ENCODE results near the gene ARFGEF2.
"Not testable (repeated sequence)": the region's sequence is repeated elsewhere in the genome, so short reads cannot be mapped to it uniquely, and the experiment has no call there.

The ARFGEF2 gene

DNA sequence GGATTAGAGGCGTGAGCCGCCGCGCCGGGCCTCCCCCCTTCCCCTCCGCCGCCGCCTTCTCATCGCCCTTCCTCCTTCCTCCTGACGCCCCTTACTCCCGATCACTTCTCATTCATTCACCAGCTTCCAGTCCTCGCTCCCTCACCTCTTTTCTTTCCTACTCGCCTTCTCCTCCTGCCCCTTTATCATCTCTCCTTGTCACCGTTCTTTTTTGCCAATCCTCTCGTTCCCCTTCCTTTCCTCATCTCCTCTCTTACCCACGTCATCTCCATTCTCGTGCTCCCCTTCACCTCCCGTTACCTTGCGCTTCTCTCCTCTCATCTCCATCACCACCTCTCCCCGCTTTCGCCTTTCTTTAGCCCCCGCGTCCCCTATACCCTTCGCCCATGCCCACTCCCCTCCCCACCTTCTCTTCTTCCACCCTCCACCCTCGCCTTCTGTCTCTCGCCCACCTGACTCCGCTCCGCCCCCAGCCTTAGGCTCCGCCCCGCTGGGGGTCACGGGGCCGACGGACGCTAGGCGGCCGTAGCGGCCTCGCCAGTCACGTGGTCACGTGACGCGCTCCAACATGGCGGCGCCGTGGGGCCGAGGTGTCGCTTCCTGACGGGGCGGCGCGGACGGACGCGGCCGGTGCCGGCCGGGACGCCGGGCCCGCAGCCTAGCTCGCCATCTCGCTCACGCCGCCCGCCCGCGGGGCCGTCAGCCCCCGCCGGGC, at the start of gene ARFGEF2:
Gene ARFGEF2 (plus strand): TSS at position 544 of the 715 bp plus-strand sequence. CDS start 179 bp downstream, outside the sequence.
- DNase-seq: peak; percentile 80 to 97 (median 94)

DNA sequence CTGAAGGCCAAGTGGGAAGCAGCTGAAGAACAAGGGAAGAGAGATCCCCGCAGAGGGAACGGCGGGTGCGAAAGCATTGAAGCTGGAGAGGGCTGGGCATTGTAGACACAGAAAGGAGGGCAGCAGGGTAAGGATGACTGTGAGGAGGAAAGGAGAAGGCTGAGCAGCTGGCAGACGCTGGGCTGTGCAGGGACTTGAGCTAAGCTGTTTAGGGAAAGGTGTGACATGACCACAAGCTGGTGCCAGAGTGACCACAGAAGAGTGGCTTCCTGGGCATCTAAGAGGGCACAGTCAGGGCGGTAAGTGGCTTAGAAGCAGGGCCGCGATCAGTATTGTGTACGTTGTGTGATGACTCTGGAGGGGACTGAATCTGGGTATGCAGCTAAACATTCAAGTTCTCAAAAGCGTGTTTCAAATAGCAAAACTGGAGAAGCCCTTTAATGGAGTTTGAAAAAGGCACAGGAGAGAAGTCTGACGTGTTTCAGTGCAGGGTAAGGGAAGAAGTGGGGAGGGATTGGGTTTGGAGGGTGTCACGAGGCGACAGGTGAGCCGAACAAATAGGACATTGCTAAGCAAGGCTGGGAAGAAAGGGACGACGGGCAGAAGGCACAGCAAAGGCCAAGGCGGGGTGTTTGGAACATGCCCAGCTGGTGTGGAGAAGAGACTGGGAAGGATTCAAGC, 46.1 kb upstream of the ARFGEF2 start:
- intact Hi-C loops (cut with DNase I): no loop called here
- DNase-seq: no peak

More for the DNA sequence above, at the start of gene ARFGEF2:
- intact Hi-C loops (cut with DNase I): no loop called here

DNA sequence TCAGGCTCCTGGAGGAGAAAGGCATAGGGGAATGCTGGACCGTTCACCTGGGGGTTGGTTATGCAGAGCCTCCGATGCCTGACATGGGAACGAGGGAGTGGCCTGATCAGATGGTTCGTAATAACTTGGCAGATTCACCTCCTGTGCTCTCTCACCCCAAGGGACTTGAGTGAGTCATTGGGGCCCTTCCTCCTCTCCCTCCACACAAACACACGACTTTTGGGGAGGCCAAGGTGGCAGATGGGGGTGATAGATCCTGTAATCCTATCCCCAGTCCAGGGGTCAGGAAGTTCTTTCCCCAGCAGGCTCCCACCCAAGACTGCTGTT, 45.6 kb upstream of the ARFGEF2 start:
- DNase-seq: no peak

DNA sequence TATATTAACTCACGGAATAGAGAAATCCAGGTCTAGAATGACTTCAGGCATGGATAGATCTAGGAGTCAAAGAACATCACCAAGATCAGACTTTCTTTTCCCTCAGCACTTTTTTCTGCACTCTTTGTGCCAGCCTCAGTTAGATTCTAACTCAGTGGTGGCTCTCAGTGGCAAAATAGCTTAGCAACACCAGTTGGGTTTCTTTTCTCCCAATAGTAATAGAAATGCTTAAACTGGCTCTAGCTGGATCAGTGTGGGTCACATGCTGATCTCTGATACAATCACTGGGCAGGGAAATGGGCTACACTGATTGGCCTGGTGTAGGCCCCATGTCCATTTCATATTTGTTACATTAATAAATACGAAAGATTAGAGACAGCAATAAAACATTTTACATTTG, 44.2 kb upstream of the ARFGEF2 start:
- peak in 9 of 42 donors; percentile 27 to 70 (median 43) for DNase-seq
- intact Hi-C loops (cut with DNase I): no loop called here

More for the DNA sequence above, 45.6 kb upstream of the ARFGEF2 start:
- intact Hi-C loops (cut with DNase I): no loop called here

DNA sequence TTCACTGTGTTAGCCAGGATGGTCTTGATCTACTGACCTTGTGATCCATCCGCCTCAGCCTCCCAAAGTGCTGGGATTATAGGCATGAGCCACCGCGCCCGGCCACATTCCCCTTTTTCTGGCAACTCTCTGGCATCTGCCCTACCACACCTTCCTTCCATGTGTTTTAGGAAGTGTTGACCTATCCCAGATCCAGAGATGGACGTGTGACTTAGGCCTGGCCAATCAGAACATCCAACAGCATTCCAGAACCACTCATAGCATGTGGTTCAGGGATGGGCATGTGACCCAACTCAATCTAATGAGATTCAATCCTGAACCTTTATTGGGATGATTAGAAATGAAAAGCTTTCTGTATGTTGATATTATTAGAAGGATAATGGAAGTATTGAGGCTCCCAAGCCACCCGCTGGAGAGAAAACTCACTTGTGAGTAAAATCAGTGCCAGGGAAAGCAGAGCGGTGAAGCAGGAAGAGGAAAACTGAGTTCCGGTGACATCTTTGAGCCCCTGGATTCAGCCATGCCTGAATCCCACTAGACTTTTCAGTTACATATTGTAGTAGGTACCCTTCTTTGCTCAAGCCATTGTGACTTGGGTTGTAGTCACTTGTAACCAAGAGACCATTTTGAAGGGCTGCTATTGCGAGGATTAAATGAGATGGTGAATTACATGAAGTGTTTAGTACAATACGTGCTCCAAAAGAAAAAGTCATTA, 42.8 kb upstream of the ARFGEF2 start:
- no peak for DNase-seq
- intact Hi-C loops (cut with DNase I): no loop called here

DNA sequence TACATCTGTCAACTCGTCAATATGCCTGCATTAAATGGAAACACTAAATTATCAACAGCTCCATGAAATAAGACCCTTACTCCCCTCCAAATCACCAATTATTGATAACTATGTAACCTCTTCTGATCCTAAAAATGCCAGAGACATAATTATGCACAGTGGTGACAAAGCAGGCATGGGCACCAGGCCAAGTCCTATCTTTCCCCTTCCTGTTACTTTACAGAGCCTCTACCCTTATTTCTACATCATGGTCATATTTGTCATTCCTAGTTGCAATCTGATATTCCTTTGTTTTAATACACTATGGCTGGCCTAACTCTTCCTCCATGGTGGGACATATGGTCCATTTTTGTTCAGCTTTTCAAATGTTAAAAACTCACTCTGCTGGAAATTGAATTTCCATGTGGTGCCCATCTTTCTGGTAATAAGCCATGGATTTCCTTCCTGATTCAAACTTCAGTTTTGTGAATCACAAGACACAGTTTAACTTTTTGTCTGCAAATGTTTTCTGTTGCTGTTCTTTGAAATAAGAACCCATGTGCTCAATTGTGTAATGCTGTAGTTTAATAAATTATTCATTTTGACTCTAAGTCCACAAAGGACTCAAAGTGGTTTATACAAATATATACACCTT, 41.8 kb upstream of the ARFGEF2 start:
- intact Hi-C loops (cut with DNase I): no loop called here
- no peak for DNase-seq

DNA sequence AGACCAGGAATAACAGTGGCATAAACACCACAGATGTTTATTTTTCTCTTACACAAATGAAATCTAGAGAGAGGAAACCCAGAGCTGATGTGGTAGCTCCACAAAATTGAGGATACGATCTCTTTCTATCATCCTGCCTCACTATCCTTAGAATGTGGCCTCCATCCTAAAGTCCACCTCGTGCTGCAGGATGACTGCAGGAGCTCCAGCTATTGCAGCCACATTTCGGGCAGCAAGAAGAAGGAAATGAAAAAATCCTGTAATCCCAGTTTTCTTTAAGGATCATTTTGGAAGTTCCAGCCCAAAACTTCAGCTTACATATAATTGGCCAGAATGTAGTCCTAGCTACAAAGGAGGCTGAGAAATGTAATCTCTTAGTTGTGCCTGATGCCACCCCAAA, 41.2 kb upstream of the ARFGEF2 start:
- intact Hi-C loops (cut with DNase I): no loop called here
- DNase-seq: no peak

DNA sequence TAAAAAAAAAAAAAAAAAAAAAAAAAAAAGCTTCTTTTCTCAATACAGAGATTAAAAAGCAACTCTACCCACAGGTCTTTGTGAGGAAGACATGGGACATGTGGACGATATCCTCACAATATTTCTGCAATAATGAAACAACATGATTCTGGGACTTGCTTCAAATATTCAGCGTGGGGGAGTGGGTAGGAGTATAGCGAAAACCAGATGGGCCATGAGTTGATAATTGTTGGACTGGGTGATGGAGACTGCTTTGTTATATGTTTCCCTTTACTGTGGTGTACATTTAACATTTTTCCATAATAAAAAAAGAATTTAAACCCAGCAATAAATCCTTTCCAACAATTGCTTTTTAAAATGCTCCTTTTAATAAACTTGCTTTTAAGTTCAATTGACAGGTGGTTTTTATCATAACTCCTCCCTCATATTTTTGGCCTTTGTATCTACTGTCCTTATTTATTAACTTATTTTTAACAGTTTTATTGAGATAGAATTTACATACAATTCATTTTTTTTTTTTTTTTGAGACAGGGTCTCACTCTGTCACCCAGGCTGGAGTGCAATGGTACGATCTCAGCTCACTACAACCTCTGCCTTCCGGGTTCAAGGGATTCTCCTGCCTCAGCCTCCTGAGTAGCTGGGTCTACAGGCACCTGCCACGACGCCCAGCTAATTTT, 40.4 kb upstream of the ARFGEF2 start:
- DNase-seq: no peak
- intact Hi-C loops (cut with DNase I): no loop called here

DNA sequence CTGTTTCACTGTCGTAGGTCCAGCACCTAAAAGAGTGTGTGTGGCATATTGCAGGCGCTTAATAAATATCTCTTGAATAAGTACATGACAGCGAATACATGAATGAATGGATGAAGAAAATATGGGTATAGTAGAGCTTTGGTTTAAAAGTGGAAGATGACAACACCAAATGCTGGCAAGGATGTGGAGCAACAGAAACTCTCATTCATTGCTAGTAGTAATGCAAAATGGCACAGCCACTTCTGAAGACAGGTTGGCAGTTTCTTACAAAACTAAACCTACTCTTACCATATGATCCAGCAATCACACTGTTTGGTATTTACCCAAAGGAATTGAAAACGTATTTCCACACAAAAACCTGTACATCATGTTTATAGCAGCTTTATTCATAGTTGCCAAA, 36.3 kb upstream of the ARFGEF2 start:
- DNase-seq: no peak
- intact Hi-C loops (cut with DNase I): no loop called here

DNA sequence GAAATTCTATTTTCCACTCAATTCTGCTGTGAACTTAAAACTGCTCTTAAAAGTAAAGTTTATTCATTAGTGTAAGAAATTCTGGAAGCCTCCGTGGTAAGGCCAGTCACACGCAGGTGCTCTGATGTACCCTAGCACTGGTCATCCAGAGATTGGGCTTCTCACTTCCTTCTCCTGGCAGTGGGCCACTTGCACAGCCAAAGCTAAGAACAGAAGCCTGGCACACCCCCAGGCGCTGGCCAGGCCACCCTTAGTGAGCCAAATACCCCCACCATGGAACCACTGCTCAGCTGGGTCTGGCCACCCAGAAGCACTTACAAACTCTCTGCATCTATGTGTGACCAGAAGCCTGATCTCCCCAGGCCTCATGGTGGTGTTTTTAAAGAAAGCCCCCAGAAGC, 35.3 kb upstream of the ARFGEF2 start:
- peak in 4 of 42 donors; percentile 14 to 42 (median 26) for DNase-seq

DNA sequence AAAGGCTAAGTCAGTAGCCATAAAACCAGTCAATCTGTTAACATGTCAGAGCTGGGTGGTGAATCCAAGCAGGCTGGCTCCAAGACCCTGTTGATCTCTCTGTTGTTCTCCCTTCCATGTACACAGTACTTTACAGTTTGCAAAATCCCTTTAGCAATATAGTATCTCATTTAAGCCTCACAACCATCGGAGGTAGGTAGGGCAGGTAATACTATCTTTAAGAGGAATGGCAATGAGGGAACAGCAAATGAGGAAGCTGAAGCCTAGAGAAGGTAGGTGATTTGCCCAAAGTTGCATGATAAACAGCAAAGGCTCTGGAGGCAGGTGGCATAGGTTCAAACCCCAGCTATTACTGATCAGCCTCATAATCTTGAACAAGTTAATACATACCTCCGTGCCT, 34.7 kb upstream of the ARFGEF2 start:
- no peak for DNase-seq
- intact Hi-C loops (cut with DNase I): no loop called here

More for the DNA sequence above, 35.3 kb upstream of the ARFGEF2 start:
- intact Hi-C loops (cut with DNase I): no loop called here

DNA sequence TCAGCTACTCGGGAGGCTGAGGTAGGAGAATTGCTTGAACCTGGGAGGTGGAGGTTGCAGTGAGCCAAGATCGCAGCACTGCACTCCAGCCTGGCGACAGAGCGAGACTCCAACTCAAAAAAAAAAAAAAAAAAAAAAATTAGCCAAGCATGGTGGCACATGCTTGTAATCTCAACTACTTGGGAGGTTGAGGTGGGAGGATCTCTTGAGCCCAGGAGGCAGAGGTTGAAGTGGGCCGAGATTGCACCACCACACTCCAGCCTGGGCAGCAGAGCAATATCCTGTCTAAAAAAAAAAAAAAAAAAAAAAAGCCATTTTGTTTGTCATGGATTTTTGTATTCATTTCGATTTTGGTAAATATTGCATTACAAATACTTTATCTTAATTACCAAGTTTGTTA, 33.0 kb upstream of the ARFGEF2 start:
- intact Hi-C loops (cut with DNase I); DNase-seq: not testable (repeated sequence)

DNA sequence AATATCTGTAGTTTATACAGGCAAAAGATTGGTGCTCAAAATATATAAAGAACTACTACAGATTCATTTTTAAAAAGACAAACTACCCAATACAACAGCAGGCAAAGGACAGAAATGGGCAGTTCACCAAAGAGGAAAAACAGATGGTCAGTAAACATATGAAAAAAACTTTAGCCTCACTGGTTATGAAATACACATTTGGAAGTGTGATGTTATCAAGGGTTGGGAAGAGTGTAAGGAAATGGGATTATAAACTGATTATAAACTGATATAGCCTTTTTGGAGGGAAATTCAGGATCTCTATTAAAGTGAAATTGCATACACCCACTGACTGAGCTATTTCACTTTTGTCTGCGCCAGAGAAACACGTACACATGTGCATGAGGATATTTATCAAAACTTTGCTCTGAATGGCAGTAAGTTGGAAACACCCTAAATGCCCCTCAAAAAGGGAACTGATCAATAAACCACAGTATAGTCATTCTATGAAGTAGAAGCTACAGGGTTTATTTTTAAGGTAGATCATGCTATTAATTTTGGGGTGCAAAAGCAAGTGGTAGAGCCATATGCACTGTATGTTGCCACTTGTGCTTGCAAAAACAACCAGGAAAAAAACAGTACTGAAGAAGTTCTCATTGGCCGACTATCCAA, 32.2 kb upstream of the ARFGEF2 start:
- no peak for DNase-seq
- intact Hi-C loops (cut with DNase I): no loop called here

DNA sequence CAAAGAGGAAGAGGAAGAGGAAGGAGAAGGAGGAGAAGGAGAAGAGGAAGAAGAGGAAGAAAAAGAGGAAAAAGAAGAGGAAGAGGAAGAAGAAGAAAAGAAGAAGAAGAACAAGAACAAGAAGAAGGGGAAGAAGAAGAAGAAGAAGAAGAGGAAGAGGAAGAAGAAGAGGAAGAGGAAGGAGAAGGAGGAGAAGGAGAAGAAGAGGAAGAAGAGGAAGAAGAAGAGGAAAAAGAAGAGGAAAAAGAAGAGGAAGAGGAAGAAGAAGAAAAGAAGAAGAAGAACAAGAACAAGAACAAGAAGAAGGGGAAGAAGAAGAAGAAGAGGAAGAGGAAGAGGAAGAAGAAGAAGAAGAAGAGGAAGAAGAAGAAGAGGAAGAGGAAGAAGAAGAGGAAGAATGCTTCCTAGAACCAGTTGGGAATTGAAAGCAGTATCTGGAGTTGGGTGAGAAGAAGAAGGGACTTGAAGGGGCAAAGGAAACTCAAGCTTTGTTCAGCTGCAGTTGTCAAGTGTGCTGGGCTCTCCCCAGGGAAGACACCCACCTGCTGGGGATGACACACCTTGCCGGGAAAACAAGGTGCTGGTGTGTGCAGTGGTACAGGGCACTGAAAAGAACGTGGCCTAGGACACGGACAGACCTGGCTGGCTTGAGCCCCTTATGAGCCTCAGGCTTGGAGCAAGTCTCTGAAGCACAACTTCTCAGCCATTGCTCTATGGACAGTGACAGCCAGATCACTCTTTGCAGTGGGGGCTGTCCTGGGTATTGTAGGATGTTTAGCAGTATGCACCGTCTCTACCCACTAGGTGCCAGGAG, 30.1 kb upstream of the ARFGEF2 start:
- intact Hi-C loops (cut with DNase I): no loop called here
- no peak for DNase-seq

DNA sequence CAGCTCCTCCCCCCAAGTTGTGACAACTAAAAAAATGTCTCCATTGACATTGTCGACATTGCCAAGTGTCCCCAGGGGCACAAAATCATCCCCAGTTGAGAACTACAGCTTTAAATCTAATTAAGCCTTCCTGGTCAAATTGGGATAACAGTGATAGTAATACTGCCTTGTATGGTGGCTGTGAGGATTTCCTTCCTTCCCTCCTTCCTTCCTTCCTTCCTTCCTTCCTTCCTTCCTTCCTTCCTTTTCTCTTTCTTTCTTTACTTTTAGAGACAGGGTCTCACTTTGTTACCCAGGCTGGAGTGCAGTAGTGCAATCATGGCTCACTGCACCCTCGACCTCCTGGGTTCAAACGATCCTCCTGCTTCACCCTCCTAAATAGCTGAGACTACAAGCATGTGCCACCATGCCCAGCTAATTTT, 29.5 kb upstream of the ARFGEF2 start:
- no peak for DNase-seq
- intact Hi-C loops (cut with DNase I): no loop called here

DNA sequence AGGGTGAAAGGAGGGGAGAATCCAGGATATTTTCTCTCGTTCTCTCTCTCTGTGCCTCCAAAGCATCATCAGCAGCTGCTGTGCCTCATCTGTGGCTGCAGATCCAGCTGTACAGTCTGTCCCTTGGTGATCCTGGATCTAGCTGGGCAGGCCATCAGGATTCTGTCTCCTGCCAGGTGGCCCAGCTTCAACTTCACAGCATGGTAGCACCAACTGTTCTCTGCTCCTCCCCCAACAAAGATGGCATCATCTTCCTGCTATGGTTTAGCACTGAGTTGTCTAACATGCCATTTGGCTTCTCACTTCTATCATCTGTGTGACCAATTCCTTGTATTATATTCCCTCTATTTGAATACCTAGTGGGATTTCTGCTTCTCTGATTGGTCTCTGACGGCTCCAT, 28.6 kb upstream of the ARFGEF2 start:
- intact Hi-C loops (cut with DNase I): no loop called here
- DNase-seq: no peak

DNA sequence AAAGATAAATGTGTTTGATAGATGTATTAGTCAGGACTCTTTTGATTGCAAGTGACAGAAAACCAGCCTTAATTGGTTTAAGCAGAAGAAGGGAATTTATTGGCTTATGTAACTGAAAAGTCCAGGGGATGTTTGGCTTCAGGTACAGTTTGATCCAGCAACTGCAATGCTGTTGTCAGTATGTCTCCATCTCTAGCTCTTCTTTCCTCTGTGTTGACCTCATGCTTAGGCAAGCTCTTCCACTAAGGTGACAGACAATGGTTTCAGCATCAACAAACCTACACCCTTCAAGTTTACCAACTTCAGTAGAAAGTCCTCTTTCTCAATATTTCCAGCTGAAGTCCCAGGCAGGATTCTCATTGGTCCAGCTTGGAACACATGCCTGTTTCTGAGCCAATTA, 28.1 kb upstream of the ARFGEF2 start:
- no peak for DNase-seq
- intact Hi-C loops (cut with DNase I): no loop called here
